Neural cell (in vitro differentiated cells): Measurements from ENCODE around the gene EVC. TPM values are rescaled to one million over a fixed set of nuclear protein-coding genes. Genes with fewer than 3 reads are reported as not detected.

ENCODE experiments used
- H2AFZ ChIP-seq: fragments of 200-600, 300-800 bp; sonication (generic), shearing (Covaris generic); 2 replicates; pipeline ENCODE4 v1.6.0; 2014; ENCODE audit warnings: low read depth, mild to moderate bottlenecking, antibody characterized with exemption, low read length, moderate library complexity
- H3F3A ChIP-seq: fragments of 200-600 bp; shearing (Covaris generic); 2 replicates; pipeline ENCODE4 v1.6.1; 2016; ENCODE audit warnings: mild to moderate bottlenecking, moderate library complexity, mixed read lengths, antibody characterized with exemption, low read length; ENCODE audit not compliant: insufficient read depth, poor library complexity, severe bottlenecking
- H3K27ac ChIP-seq: fragments of 200-600, 300-800 bp; sonication (generic), shearing (Covaris generic); 2 replicates; pipeline ENCODE4 v1.5.1; 2014; ENCODE audit warnings: mild to moderate bottlenecking, low read length, moderate library complexity
- H3K27me3 ChIP-seq: fragments of 300-800, 200-600 bp; sonication (generic), shearing (Covaris generic); 2 replicates; pipeline ENCODE4 v1.6.0; 2014; ENCODE audit warnings: mild to moderate bottlenecking, low read depth, low read length, moderate library complexity; ENCODE audit not compliant: insufficient read depth
- H3K36me3 ChIP-seq: fragments of 300-800, 200-600 bp; sonication (generic), shearing (Covaris generic); 2 replicates; pipeline ENCODE4 v1.5.1; 2014; ENCODE audit warnings: mild to moderate bottlenecking, antibody characterized with exemption, low read length, moderate library complexity; ENCODE audit not compliant: insufficient read depth
- H3K4me2 ChIP-seq: fragments of 300-800, 200-600 bp; sonication (generic), shearing (Covaris generic); 2 replicates; pipeline ENCODE4 v1.6.0; 2014; ENCODE audit warnings: mild to moderate bottlenecking, low read length
- H3K4me3 ChIP-seq: fragments of 300-800, 200-600 bp; sonication (generic), shearing (Covaris generic); 2 replicates; pipeline ENCODE4 v1.5.1; 2014; ENCODE audit warnings: mild to moderate bottlenecking, low read length, moderate library complexity
- H3K79me2 ChIP-seq: fragments of 200-600 bp; shearing (Covaris generic); replicated peaks from 2 replicates; pipeline ENCODE4 v1.6.0; 2014; ENCODE audit warnings: mild to moderate bottlenecking, low read length, moderate library complexity; ENCODE audit not compliant: insufficient read depth
- H3K9ac ChIP-seq: fragments of 300-800, 200-600 bp; sonication (generic), shearing (Covaris generic); 2 replicates; pipeline ENCODE4 v1.6.1; 2016; ENCODE audit warnings: mild to moderate bottlenecking, low read length, mixed read lengths
- H3K9me2 ChIP-seq: fragments of 200-600 bp; shearing (Covaris generic); 2 replicates; pipeline ENCODE4 v1.6.1; 2016; ENCODE audit warnings: mild to moderate bottlenecking, low read length, mixed read lengths; ENCODE audit not compliant: insufficient read depth
- H3K9me3 ChIP-seq: fragments of 200-600, 300-800 bp; sonication (generic), shearing (Covaris generic); 2 replicates; pipeline ENCODE4 v1.6.1; 2016; ENCODE audit warnings: mild to moderate bottlenecking, mixed run types, low read length, moderate library complexity, mixed read lengths
- H4K20me1 ChIP-seq: fragments of 200-600 bp; shearing (Covaris generic); 2 replicates; pipeline ENCODE4 v1.6.1; 2016; ENCODE audit warnings: mild to moderate bottlenecking, mixed run types; ENCODE audit not compliant: insufficient read depth
- CTCF ChIP-seq: fragments of 450-650 bp; IDR thresholded peaks from 2 replicates; pipeline ENCODE4 v1.5.1; 2014; ENCODE audit warnings: antibody characterized with exemption, mild to moderate bottlenecking, moderate library complexity; ENCODE audit not compliant: poor library complexity, severe bottlenecking
- EP300 ChIP-seq: fragments of 450-650 bp; conservative IDR thresholded peaks from 2 replicates; pipeline ENCODE4 v1.6.1; 2014; ENCODE audit warnings: antibody characterized with exemption, mild to moderate bottlenecking, moderate library complexity; ENCODE audit not compliant: poor library complexity, severe bottlenecking
- EZH2 ChIP-seq: fragments of 200-600, 300-800 bp; shearing (Covaris generic), sonication (generic); IDR thresholded peaks from 2 replicates; pipeline ENCODE4 v1.6.1; 2014; ENCODE audit warnings: antibody characterized with exemption, low read length, borderline replicate concordance, mild to moderate bottlenecking; ENCODE audit not compliant: insufficient read depth, poor library complexity, severe bottlenecking
- MXI1 ChIP-seq: fragments of 450-650 bp; conservative IDR thresholded peaks from 2 replicates; pipeline ENCODE4 v1.6.1; 2014; ENCODE audit warnings: antibody characterized with exemption, mild to moderate bottlenecking; ENCODE audit not compliant: poor library complexity, severe bottlenecking
- POLR2AphosphoS5 ChIP-seq: IDR thresholded peaks from 2 replicates; pipeline ENCODE4 v1.6.1; 2012
- RAD21 ChIP-seq: fragments of 450-650 bp; conservative IDR thresholded peaks from 2 replicates; pipeline ENCODE4 v1.6.1; 2014; ENCODE audit warnings: antibody characterized with exemption, mild to moderate bottlenecking, moderate library complexity
- REST ChIP-seq: IDR thresholded peaks from 2 replicates; pipeline ENCODE4 v1.6.1; 2012; ENCODE audit warnings: borderline replicate concordance
- SMC3 ChIP-seq: fragments of 450-650 bp; conservative IDR thresholded peaks from 2 replicates; pipeline ENCODE4 v1.6.1; 2014; ENCODE audit warnings: antibody characterized with exemption, mild to moderate bottlenecking, moderate library complexity; ENCODE audit not compliant: poor library complexity
- TAF1 ChIP-seq: IDR thresholded peaks from 2 replicates; pipeline ENCODE4 v1.6.1; 2012; ENCODE audit warnings: low read depth
- polyA plus RNA-seq: library from polyadenylated mRNA; depleted of rRNA; stranded (reverse); fragments of >200 nt; gene quantifications from 2 replicates; pipeline ENCODE4 v1.2.3, GENCODE V29; 2014

The EVC gene
- polyA plus RNA-seq, 1 donor from 2014 or later = 0.48 TPM

- Histone ChIP-seq H2AFZ (no peak overlapping the region), H3K9me2 (no peaks in the 10 kb centered on the region), H3K9me3 (peaks cover 6% of the 10 kb centered on the region), H3K36me3 (no peaks in the 10 kb centered on the region), H3K27ac (no peak overlapping the region), H4K20me1 (no peaks in the 10 kb centered on the region), H3K9ac (no peak overlapping the region), H3K27me3 (no peaks in the 10 kb centered on the region), H3K4me2 (no peak overlapping the region), H3K4me3 (no peak overlapping the region), H3K79me2 (no peaks in the 10 kb centered on the region), H3F3A (no peaks in the 10 kb centered on the region)
- no peak for TF ChIP-seq REST
- TF ChIP-seq EP300 = no peak
- TF ChIP-seq POLR2AphosphoS5 = no peak
- no peak for TF ChIP-seq TAF1
- TF ChIP-seq MXI1 = no peak
- no peak for TF ChIP-seq RAD21
- no peak for TF ChIP-seq CTCF
- no peak for TF ChIP-seq SMC3
- TF ChIP-seq EZH2 = no peak
These were observed 9.3 kb downstream of the EVC start for GRCh38 chr4:5720157-5720850.

GRCh38 chr4:5720980-5721379, 10.0 kb downstream of the EVC start:
- H3K27me3 ChIP-seq = no peaks in the 10 kb centered on the region
- no peak overlapping the region for H3K4me2 ChIP-seq
- no peaks in the 10 kb centered on the region for H3K79me2 ChIP-seq
- no peaks in the 10 kb centered on the region for H3K9me2 ChIP-seq
- no peak overlapping the region for H2AFZ ChIP-seq
- H3K9ac ChIP-seq = no peak overlapping the region
- no peak overlapping the region for H3K4me3 ChIP-seq
- no peak overlapping the region for H3K27ac ChIP-seq
- H3F3A ChIP-seq = no peaks in the 10 kb centered on the region
- peaks cover 6% of the 10 kb centered on the region for H3K9me3 ChIP-seq
- no peaks in the 10 kb centered on the region for H4K20me1 ChIP-seq
- no peak for TF ChIP-seq EP300
- TF ChIP-seq CTCF = no peak
- no peak for TF ChIP-seq POLR2AphosphoS5
- no peak for TF ChIP-seq SMC3
- TF ChIP-seq REST = no peak
- no peak for TF ChIP-seq EZH2
- TF ChIP-seq RAD21 = no peak
- TF ChIP-seq TAF1 = no peak
- TF ChIP-seq MXI1 = no peak
- no peaks in the 10 kb centered on the region for H3K36me3 ChIP-seq
